GM19043 (cell line): ENCODE measurements around the gene NVL.
A peak's percentile ranks its signal among the peaks of the same experiment; 100 is the strongest.

Source experiments
- ATAC-seq: cut with Tn5 transposase; IDR thresholded peaks from one replicate; pipeline ENCODE4 v1.9.1; 2021; ENCODE audit warnings: low read depth; ENCODE audit not compliant: unreplicated experiment

The NVL gene

DNA sequence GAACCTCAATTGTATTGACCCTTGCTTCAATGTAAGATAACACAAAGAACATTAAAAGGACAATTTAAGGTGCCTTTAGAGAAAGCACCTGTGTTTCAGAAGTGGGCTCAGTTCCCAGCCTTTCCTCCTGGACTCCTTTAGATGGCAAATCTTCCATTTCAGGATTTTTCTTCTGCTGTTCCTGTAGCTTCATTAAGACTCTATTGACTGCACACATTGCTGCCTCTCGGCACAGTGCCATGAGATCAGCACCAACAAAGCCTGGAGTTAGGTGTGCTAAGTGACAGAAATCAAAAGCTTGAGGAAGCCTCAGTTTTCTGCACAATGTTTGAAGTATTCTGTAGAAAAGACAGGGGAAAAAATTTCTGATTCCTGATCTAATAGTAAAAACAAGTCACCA, 40.6 kb downstream of the NVL start:
- no peak for ATAC-seq

DNA sequence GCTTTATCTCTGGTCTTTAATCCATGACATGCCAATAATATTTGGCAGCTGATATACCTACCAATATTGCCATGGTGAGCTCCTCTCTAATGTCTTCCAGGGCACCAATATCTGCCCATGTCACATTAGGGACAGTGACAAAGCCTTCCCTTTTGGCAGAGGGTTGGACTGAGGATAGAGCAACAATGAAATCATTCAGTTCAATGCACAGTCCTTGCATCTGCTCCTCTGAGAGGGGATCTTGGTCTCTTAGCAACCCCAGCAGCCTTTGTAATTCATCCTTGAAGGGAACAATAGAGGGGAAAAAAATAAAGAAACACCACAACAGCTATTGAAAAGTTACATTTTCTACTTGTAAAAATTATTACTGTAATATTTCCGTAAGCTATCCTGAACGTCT, 42.3 kb downstream of the NVL start:
- ATAC-seq, result no peak

DNA sequence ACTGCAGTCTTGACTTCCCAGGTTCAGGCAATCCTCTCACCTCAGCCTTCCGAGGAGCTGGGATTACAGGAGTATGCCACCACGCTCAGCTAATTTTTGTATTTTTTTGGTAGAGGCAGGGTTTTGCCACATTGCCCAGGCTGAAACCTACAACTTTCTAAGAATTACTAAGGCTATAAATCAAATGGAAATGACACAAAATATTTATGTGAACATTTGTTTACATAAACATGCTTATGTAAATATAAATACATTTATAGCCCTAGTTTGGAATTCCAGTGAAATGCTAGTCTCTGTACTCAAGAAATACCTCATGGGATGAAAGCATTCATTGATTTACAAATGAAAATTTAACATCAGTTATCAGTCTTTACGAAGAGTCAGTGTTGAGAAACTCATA, 47.8 kb downstream of the NVL start:
- ATAC-seq, result no peak

- ATAC-seq, result no peak
These were observed 53.0 kb downstream of the NVL start for GRCh38 chr1:224276771-224277487.

- no peak for ATAC-seq
These were observed 54.9 kb downstream of the NVL start for GRCh38 chr1:224274970-224275626.

GRCh38 chr1:224273641-224274040, 56.3 kb downstream of the NVL start:
- ATAC-seq, result no peak

DNA sequence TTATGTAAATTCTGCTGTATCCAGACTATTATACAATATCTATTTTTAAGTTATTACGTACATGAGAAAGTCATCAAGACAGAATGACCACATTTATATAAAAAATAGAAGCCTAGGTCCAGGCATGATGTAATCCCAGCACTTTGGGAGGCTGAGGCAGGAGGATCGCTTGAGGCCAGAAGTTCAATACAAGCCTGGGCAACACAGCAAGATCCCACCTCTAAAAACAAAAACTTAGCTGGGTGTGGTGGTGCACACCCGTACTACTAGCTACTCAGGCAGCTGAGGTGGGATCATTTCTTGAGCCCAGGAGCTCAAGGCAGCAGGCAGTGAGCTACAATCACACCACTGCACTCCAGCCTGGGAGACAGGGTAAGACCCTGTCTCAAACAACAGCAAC, 58.9 kb downstream of the NVL start:
- ATAC-seq, result no peak

DNA sequence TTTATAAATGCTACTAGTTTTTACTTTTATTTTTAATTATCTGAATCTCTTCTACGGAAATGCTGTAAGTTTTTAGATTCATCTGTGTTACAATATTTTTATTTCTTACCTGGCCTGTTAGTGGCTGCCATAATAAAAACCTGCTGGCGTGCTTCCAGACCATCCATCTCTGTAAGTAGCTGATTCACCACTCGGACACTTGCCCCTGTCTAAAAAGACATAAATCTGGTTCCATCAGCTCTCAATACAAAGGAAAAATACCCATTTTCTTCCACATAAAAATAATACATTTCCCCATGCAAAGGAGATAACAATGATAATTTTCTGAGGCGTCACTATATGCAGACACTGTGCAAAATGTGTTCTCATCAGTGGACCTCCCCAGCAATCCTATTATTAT, 62.0 kb downstream of the NVL start:
- ATAC-seq, result no peak

- ATAC-seq, result no peak
These were observed 62.8 kb downstream of the NVL start for GRCh38 chr1:224266915-224267856.

GRCh38 chr1:224266105-224266914, 63.7 kb downstream of the NVL start:
- ATAC-seq, result peak; percentile 82

GRCh38 chr1:224264321-224264720, 65.7 kb downstream of the NVL start:
- no peak for ATAC-seq

DNA sequence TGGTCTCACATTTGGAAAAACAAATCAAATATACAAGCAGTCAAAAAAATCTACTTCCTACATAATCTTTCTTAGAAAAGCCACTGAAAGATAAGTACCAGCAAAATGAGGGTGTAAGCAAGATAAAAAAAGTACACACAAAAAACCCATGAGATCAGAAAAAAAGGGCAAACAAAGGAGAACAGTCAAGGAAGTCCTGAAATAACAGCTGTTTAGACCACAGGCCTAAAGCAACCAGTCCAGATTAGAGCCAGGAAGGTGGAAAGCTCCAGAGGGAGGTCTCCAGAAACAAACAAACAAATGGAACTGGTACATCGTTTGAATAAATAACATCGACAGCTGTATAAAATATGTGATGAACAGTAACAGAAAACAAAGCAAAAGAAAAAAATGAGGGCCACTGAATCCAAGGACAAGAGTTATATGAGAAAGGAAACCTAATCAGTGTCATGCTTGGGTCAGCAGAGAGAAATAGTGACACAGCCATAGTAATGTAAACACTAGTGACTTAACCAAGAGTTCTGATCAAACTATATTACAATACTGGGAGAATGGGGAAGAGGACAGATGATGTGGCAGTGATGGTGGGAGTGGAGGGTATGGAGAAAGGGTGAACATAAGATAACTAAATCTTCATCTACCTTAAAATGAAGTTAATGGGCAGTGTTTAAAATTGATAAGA, 67.5 kb downstream of the NVL start:
- ATAC-seq, result no peak

- no peak for ATAC-seq
These were observed 70.0 kb downstream of the NVL start for GRCh38 chr1:224259986-224260385.

GRCh38 chr1:224258351-224258750, 71.6 kb downstream of the NVL start:
- ATAC-seq, result no peak

- ATAC-seq, result no peak
These were observed 73.3 kb downstream of the NVL start for GRCh38 chr1:224256640-224257039.

DNA sequence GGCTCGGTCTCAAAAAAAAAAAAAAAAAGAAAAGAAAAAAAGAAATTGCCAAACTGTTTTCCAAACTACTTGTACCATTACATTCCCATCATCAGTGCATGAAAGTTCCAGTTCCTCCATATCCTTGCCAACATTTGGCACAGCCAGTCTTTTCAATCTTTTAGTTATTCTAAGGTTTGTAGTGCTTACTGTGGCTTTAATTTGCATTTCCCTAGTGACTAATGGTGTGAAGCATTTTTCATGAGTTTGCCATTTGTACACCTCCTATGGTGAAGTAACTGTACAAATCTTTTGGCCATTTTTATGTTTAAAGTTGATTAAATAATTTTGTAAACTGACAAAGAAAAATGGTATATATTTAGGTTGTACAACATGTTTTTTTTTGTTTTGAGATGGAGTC, 76.3 kb downstream of the NVL start:
- no peak for ATAC-seq

DNA sequence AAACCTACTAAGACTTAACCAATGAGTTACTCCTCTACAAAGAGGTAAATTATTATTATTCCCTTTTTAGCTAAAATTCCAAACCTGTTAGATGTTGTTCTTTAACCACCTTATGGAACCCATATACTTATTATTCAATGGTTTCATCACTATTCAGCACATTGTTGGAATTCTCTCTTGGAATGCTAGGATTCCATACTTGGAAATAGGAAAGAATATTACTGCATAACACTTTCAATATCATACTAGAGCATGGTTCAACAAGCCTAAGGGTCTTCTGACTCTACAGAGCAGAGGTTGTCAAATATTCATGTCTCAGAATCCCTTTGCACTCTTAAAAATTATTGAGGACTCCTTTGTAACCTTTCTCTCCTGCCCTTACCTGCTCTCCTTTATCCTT, 77.5 kb downstream of the NVL start:
- ATAC-seq, result no peak

- ATAC-seq, result no peak
These were observed 78.2 kb downstream of the NVL start for GRCh38 chr1:224251741-224252146.

DNA sequence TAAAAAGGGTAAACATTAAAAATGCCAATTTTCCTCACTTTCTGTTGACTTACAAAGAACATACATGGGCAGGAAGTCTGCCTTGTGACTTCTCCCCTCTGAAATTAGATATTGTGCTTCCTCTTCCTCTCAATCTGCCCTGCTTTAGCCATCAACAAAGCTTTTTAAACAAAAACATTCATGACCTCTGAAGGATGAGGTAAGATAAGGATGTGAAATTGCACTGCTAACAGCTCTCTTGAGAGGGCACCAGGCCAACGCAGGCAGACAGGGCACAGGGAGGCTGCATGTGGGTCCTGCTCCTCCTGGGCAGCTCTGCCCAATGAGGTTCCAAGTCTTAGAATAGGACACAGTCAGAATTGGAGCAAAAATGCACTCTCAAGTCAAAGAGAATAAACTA, 84.8 kb downstream of the NVL start:
- ATAC-seq, result peak; percentile 82

GRCh38 chr1:224238756-224239155, 91.2 kb downstream of the NVL start:
- ATAC-seq, result no peak
